Measurements from ENCODE around the gene CHAF1B.

Gene CHAF1B

GRCh38 chr21:36431252-36431651, 46.1 kb downstream of the CHAF1B start:
- Histone ChIP-seq H3K36me3 (ENCODE audit: control insufficient read depth, insufficient read depth, low read length) (no peaks in the 10 kb centered on the region), H3K9me3 (ENCODE audit: control insufficient read depth, insufficient read depth, low read length) (no peaks in the 10 kb centered on the region), H3K4me3 (ENCODE audit: low read depth, low read length) (no peak overlapping the region), H3K4me1 (ENCODE audit: control insufficient read depth, insufficient read depth, low read length) (no peaks in the 10 kb centered on the region), H3K9ac (ENCODE audit: low read depth, low read length) (no peak overlapping the region), H3K27me3 (ENCODE audit: control insufficient read depth, insufficient read depth, low read length) (no peaks in the 10 kb centered on the region)

- Histone ChIP-seq H3K4me3 (ENCODE audit: low read depth, low read length) (no peak overlapping the region), H3K9me3 (ENCODE audit: control insufficient read depth, insufficient read depth, low read length) (no peaks in the 10 kb centered on the region), H3K36me3 (ENCODE audit: control insufficient read depth, insufficient read depth, low read length) (no peaks in the 10 kb centered on the region), H3K27me3 (ENCODE audit: control insufficient read depth, insufficient read depth, low read length) (no peaks in the 10 kb centered on the region), H3K9ac (ENCODE audit: low read depth, low read length) (no peak overlapping the region), H3K4me1 (ENCODE audit: control insufficient read depth, insufficient read depth, low read length) (no peaks in the 10 kb centered on the region)
Observed at GRCh38 chr21:36433059-36433709, 48.0 kb downstream of the CHAF1B start.

- Histone ChIP-seq H3K4me3 (ENCODE audit: low read depth, low read length) (no peak overlapping the region), H3K9me3 (ENCODE audit: control insufficient read depth, insufficient read depth, low read length) (no peaks in the 10 kb centered on the region), H3K4me1 (ENCODE audit: control insufficient read depth, insufficient read depth, low read length) (no peaks in the 10 kb centered on the region), H3K9ac (ENCODE audit: low read depth, low read length) (no peak overlapping the region), H3K36me3 (ENCODE audit: control insufficient read depth, insufficient read depth, low read length) (no peaks in the 10 kb centered on the region), H3K27me3 (ENCODE audit: control insufficient read depth, insufficient read depth, low read length) (no peaks in the 10 kb centered on the region)
Observed at GRCh38 chr21:36434144-36434543, 49.0 kb downstream of the CHAF1B start.

GRCh38 chr21:36436829-36437744, 51.9 kb downstream of the CHAF1B start:
- H3K36me3 ChIP-seq (ENCODE audit: control insufficient read depth, insufficient read depth, low read length) = no peaks in the 10 kb centered on the region
- H3K4me1 ChIP-seq (ENCODE audit: control insufficient read depth, insufficient read depth, low read length) = no peaks in the 10 kb centered on the region
- no peak overlapping the region for H3K9ac ChIP-seq (ENCODE audit: low read depth, low read length)
- no peaks in the 10 kb centered on the region for H3K27me3 ChIP-seq (ENCODE audit: control insufficient read depth, insufficient read depth, low read length)
- no peaks in the 10 kb centered on the region for H3K9me3 ChIP-seq (ENCODE audit: control insufficient read depth, insufficient read depth, low read length)
- no peak overlapping the region for H3K4me3 ChIP-seq (ENCODE audit: low read depth, low read length)

GRCh38 chr21:36437745-36438128, 52.5 kb downstream of the CHAF1B start:
- Histone ChIP-seq H3K4me1 (ENCODE audit: control insufficient read depth, insufficient read depth, low read length) (no peaks in the 10 kb centered on the region), H3K27me3 (ENCODE audit: control insufficient read depth, insufficient read depth, low read length) (no peaks in the 10 kb centered on the region), H3K4me3 (ENCODE audit: low read depth, low read length) (no peak overlapping the region), H3K9ac (ENCODE audit: low read depth, low read length) (no peak overlapping the region), H3K36me3 (ENCODE audit: control insufficient read depth, insufficient read depth, low read length) (no peaks in the 10 kb centered on the region), H3K9me3 (ENCODE audit: control insufficient read depth, insufficient read depth, low read length) (no peaks in the 10 kb centered on the region)

- H3K9ac ChIP-seq (ENCODE audit: low read depth, low read length) = no peak overlapping the region
- no peaks in the 10 kb centered on the region for H3K4me1 ChIP-seq (ENCODE audit: control insufficient read depth, insufficient read depth, low read length)
- H3K9me3 ChIP-seq (ENCODE audit: control insufficient read depth, insufficient read depth, low read length) = no peaks in the 10 kb centered on the region
- no peaks in the 10 kb centered on the region for H3K36me3 ChIP-seq (ENCODE audit: control insufficient read depth, insufficient read depth, low read length)
- no peaks in the 10 kb centered on the region for H3K27me3 ChIP-seq (ENCODE audit: control insufficient read depth, insufficient read depth, low read length)
- H3K4me3 ChIP-seq (ENCODE audit: low read depth, low read length) = no peak overlapping the region
Observed at GRCh38 chr21:36441715-36442114, 56.5 kb downstream of the CHAF1B start.

- H3K4me3 ChIP-seq (ENCODE audit: low read depth, low read length) = no peak overlapping the region
- no peak overlapping the region for H3K9ac ChIP-seq (ENCODE audit: low read depth, low read length)
- no peaks in the 10 kb centered on the region for H3K36me3 ChIP-seq (ENCODE audit: control insufficient read depth, insufficient read depth, low read length)
- H3K27me3 ChIP-seq (ENCODE audit: control insufficient read depth, insufficient read depth, low read length) = no peaks in the 10 kb centered on the region
- H3K4me1 ChIP-seq (ENCODE audit: control insufficient read depth, insufficient read depth, low read length) = no peaks in the 10 kb centered on the region
- H3K9me3 ChIP-seq (ENCODE audit: control insufficient read depth, insufficient read depth, low read length) = no peaks in the 10 kb centered on the region
Observed at GRCh38 chr21:36446301-36446700, 61.1 kb downstream of the CHAF1B start.

GRCh38 chr21:36450511-36450910, 65.3 kb downstream of the CHAF1B start:
- H3K9ac ChIP-seq (ENCODE audit: low read depth, low read length) = no peak overlapping the region
- H3K4me3 ChIP-seq (ENCODE audit: low read depth, low read length) = no peak overlapping the region
- H3K36me3 ChIP-seq (ENCODE audit: control insufficient read depth, insufficient read depth, low read length) = no peaks in the 10 kb centered on the region
- no peaks in the 10 kb centered on the region for H3K9me3 ChIP-seq (ENCODE audit: control insufficient read depth, insufficient read depth, low read length)
- H3K4me1 ChIP-seq (ENCODE audit: control insufficient read depth, insufficient read depth, low read length) = peaks cover 7% of the 10 kb centered on the region
- H3K27me3 ChIP-seq (ENCODE audit: control insufficient read depth, insufficient read depth, low read length) = no peaks in the 10 kb centered on the region

GRCh38 chr21:36451506-36451905, 66.3 kb downstream of the CHAF1B start:
- Histone ChIP-seq H3K36me3 (ENCODE audit: control insufficient read depth, insufficient read depth, low read length) (no peaks in the 10 kb centered on the region), H3K9ac (ENCODE audit: low read depth, low read length) (no peak overlapping the region)

GRCh38 chr21:36452281-36452825, 67.2 kb downstream of the CHAF1B start:
- Histone ChIP-seq H3K36me3 (ENCODE audit: control insufficient read depth, insufficient read depth, low read length) (no peaks in the 10 kb centered on the region), H3K27me3 (ENCODE audit: control insufficient read depth, insufficient read depth, low read length) (no peaks in the 10 kb centered on the region), H3K9ac (ENCODE audit: low read depth, low read length) (no peak overlapping the region), H3K4me3 (ENCODE audit: low read depth, low read length) (no peak overlapping the region), H3K4me1 (ENCODE audit: control insufficient read depth, insufficient read depth, low read length) (peaks cover 7% of the 10 kb centered on the region), H3K9me3 (ENCODE audit: control insufficient read depth, insufficient read depth, low read length) (no peaks in the 10 kb centered on the region)

More at GRCh38 chr21:36451506-36451905, 66.3 kb downstream of the CHAF1B start:
- Histone ChIP-seq H3K4me1 (ENCODE audit: control insufficient read depth, insufficient read depth, low read length) (peaks cover 7% of the 10 kb centered on the region), H3K9me3 (ENCODE audit: control insufficient read depth, insufficient read depth, low read length) (no peaks in the 10 kb centered on the region), H3K4me3 (ENCODE audit: low read depth, low read length) (no peak overlapping the region), H3K27me3 (ENCODE audit: control insufficient read depth, insufficient read depth, low read length) (no peaks in the 10 kb centered on the region)

GRCh38 chr21:36454093-36454531, 68.9 kb downstream of the CHAF1B start:
- Histone ChIP-seq H3K4me1 (ENCODE audit: control insufficient read depth, insufficient read depth, low read length) (peaks cover 7% of the 10 kb centered on the region), H3K4me3 (ENCODE audit: low read depth, low read length) (no peak overlapping the region), H3K27me3 (ENCODE audit: control insufficient read depth, insufficient read depth, low read length) (no peaks in the 10 kb centered on the region), H3K36me3 (ENCODE audit: control insufficient read depth, insufficient read depth, low read length) (no peaks in the 10 kb centered on the region), H3K9me3 (ENCODE audit: control insufficient read depth, insufficient read depth, low read length) (no peaks in the 10 kb centered on the region), H3K9ac (ENCODE audit: low read depth, low read length) (no peak overlapping the region)

GRCh38 chr21:36454706-36455105, 69.5 kb downstream of the CHAF1B start:
- Histone ChIP-seq H3K36me3 (ENCODE audit: control insufficient read depth, insufficient read depth, low read length) (no peaks in the 10 kb centered on the region), H3K27me3 (ENCODE audit: control insufficient read depth, insufficient read depth, low read length) (no peaks in the 10 kb centered on the region), H3K9me3 (ENCODE audit: control insufficient read depth, insufficient read depth, low read length) (no peaks in the 10 kb centered on the region), H3K4me3 (ENCODE audit: low read depth, low read length) (no peak overlapping the region), H3K4me1 (ENCODE audit: control insufficient read depth, insufficient read depth, low read length) (peaks cover 7% of the 10 kb centered on the region), H3K9ac (ENCODE audit: low read depth, low read length) (no peak overlapping the region)

Measured in iPS-15b (cell line).